ENCODE results near the gene CCM2L.
A peak's percentile ranks its signal among the peaks of the same experiment; 100 is the strongest.

Gene CCM2L

GRCh38 chr20:32050324-32050841, 40.1 kb downstream of the CCM2L start:
- H3K4me3 ChIP-seq (ENCODE audit: control insufficient read depth in 1 of 7, extremely low read depth in 1 of 7, insufficient read depth in 4 of 7, low read depth in 2 of 7, low read length in 6 of 7), result no peak overlapping the region
- peaks cover 9 to 38% (median 25%) of the 10 kb centered on the region in 4 experiments for H3K4me1 ChIP-seq (ENCODE audit: control extremely low read depth in 1 of 4, control insufficient read depth in 4 of 4, insufficient read depth in 4 of 4, low read length in 3 of 4)
- WGBS (ENCODE audit: insufficient coverage), result 100% methylated on average over 2 of the region's 4 CpGs
- H3K27ac ChIP-seq (ENCODE audit: insufficient read depth in 1 of 2, low read depth in 1 of 2, low read length in 2 of 2, poor library complexity in 1 of 2, severe bottlenecking in 2 of 2), result no peak overlapping the region
- ChIA-PET POLR2A (no interaction called here), CTCF (interaction anchor here (0.6 to 1.4 kb wide), 2 partner anchors 41 to 69 kb away, joined by 4 to 7 read pairs; no protein-coding TSS in a partner anchor)
- peaks cover 0 to 7% (median 0%) of the 10 kb centered on the region in 5 experiments for H3K27me3 ChIP-seq (replicated peaks in 2 of 5; ENCODE audit: control insufficient read depth in 4 of 5, insufficient read depth in 5 of 5, low read length in 4 of 5)
- H3K36me3 ChIP-seq (ENCODE audit: control insufficient read depth in 4 of 4, insufficient read depth in 4 of 4, low read length in 3 of 4), result peaks cover 0 to 10% (median 0%) of the 10 kb centered on the region in 4 experiments
- DNase-seq, result peak in 1 of 3 donors; percentile 29
- no peaks in the 10 kb centered on the region for H3K9me3 ChIP-seq (ENCODE audit: control extremely low read depth in 1 of 5, control insufficient read depth in 4 of 5, insufficient read depth in 2 of 5, low read depth in 1 of 5, low read length in 4 of 5)

GRCh38 chr20:32050851-32051556, 40.8 kb downstream of the CCM2L start:
- peak; percentile 67 to 87 (median 85) for DNase-seq
- Histone ChIP-seq H3K36me3 (ENCODE audit: control insufficient read depth in 4 of 4, insufficient read depth in 4 of 4, low read length in 3 of 4) (peaks cover 0 to 10% (median 0%) of the 10 kb centered on the region in 4 experiments), H3K4me3 (ENCODE audit: control insufficient read depth in 1 of 7, extremely low read depth in 1 of 7, insufficient read depth in 4 of 7, low read depth in 2 of 7, low read length in 6 of 7) (peak overlapping the region in 6 of 7 experiments; percentile 3 to 85 (median 78)), H3K4me1 (ENCODE audit: control extremely low read depth in 1 of 4, control insufficient read depth in 4 of 4, insufficient read depth in 4 of 4, low read length in 3 of 4) (peaks cover 9 to 43% (median 25%) of the 10 kb centered on the region in 4 experiments), H3K27me3 (replicated peaks in 2 of 5; ENCODE audit: control insufficient read depth in 4 of 5, insufficient read depth in 5 of 5, low read length in 4 of 5) (peaks cover 0 to 7% (median 0%) of the 10 kb centered on the region in 5 experiments), H3K27ac (ENCODE audit: insufficient read depth in 1 of 2, low read depth in 1 of 2, low read length in 2 of 2, poor library complexity in 1 of 2, severe bottlenecking in 2 of 2) (no peak overlapping the region), H3K9me3 (ENCODE audit: control extremely low read depth in 1 of 5, control insufficient read depth in 4 of 5, insufficient read depth in 2 of 5, low read depth in 1 of 5, low read length in 4 of 5) (no peaks in the 10 kb centered on the region)
- POLR2A ChIA-PET, result interaction anchor here (0.6 kb wide), 1 partner anchor 28 kb away, joined by 3 read pairs; no protein-coding TSS in a partner anchor
- CTCF ChIA-PET, result interaction anchor here (0.6 to 1.4 kb wide), 2 partner anchors 40 to 69 kb away, joined by 4 to 7 read pairs; no protein-coding TSS in a partner anchor
- WGBS (ENCODE audit: insufficient coverage), result 5% methylated on average over 16 of the region's 17 CpGs

- Histone ChIP-seq H3K4me1 (ENCODE audit: control extremely low read depth in 1 of 4, control insufficient read depth in 4 of 4, insufficient read depth in 4 of 4, low read length in 3 of 4) (peaks cover 9 to 47% (median 25%) of the 10 kb centered on the region in 4 experiments), H3K27ac (ENCODE audit: insufficient read depth in 1 of 2, low read depth in 1 of 2, low read length in 2 of 2, poor library complexity in 1 of 2, severe bottlenecking in 2 of 2) (no peak overlapping the region), H3K27me3 (replicated peaks in 2 of 5; ENCODE audit: control insufficient read depth in 4 of 5, insufficient read depth in 5 of 5, low read length in 4 of 5) (peaks cover 0 to 7% (median 0%) of the 10 kb centered on the region in 5 experiments), H3K9me3 (ENCODE audit: control extremely low read depth in 1 of 5, control insufficient read depth in 4 of 5, insufficient read depth in 2 of 5, low read depth in 1 of 5, low read length in 4 of 5) (no peaks in the 10 kb centered on the region), H3K36me3 (ENCODE audit: control insufficient read depth in 4 of 4, insufficient read depth in 4 of 4, low read length in 3 of 4) (peaks cover 0 to 10% (median 0%) of the 10 kb centered on the region in 4 experiments), H3K4me3 (ENCODE audit: control insufficient read depth in 1 of 7, extremely low read depth in 1 of 7, insufficient read depth in 4 of 7, low read depth in 2 of 7, low read length in 6 of 7) (peak overlapping the region; percentile 3 to 85 (median 76))
- ChIA-PET POLR2A (interaction anchor here (0.6 kb wide), 2 partner anchors 10 to 28 kb away, joined by 3 read pairs; no protein-coding TSS in a partner anchor), CTCF (interaction anchor here (0.8 to 1.4 kb wide), 3 partner anchors 16 to 39 kb away, joined by 3 to 7 read pairs (median 4); no protein-coding TSS in a partner anchor)
- 13% methylated on average over 13 of the region's 14 CpGs for WGBS (ENCODE audit: insufficient coverage)
- DNase-seq, result no peak
These were observed 41.5 kb downstream of the CCM2L start for GRCh38 chr20:32051720-32052089.

GRCh38 chr20:32052090-32052777, 42.0 kb downstream of the CCM2L start, which contains the start of gene HCK:
Gene HCK (plus strand): TSS chr20:32052242.
- peaks cover 9 to 51% (median 25%) of the 10 kb centered on the region in 4 experiments for H3K4me1 ChIP-seq (ENCODE audit: control extremely low read depth in 1 of 4, control insufficient read depth in 4 of 4, insufficient read depth in 4 of 4, low read length in 3 of 4)
- peaks cover 0 to 7% (median 0%) of the 10 kb centered on the region in 5 experiments for H3K27me3 ChIP-seq (replicated peaks in 2 of 5; ENCODE audit: control insufficient read depth in 4 of 5, insufficient read depth in 5 of 5, low read length in 4 of 5)
- no peaks in the 10 kb centered on the region for H3K9me3 ChIP-seq (ENCODE audit: control extremely low read depth in 1 of 5, control insufficient read depth in 4 of 5, insufficient read depth in 2 of 5, low read depth in 1 of 5, low read length in 4 of 5)
- no peak within 1 kb of the TSS for H3K27ac ChIP-seq (ENCODE audit: insufficient read depth in 1 of 2, low read depth in 1 of 2, low read length in 2 of 2, poor library complexity in 1 of 2, severe bottlenecking in 2 of 2)
- peak in 2 of 3 donors; percentile 46 to 58 for DNase-seq
- CTCF ChIA-PET, result interaction anchor here (0.8 to 1.2 kb wide), 3 partner anchors 10 to 39 kb away, joined by 3 to 4 read pairs (median 3); no protein-coding TSS in a partner anchor
- POLR2A ChIA-PET, result interaction anchor here (0.6 to 1.0 kb wide), 2 partner anchors 10 kb away, joined by 3 to 6 read pairs; no protein-coding TSS in a partner anchor
- H3K4me3 ChIP-seq (ENCODE audit: control insufficient read depth in 1 of 7, extremely low read depth in 1 of 7, insufficient read depth in 4 of 7, low read depth in 2 of 7, low read length in 6 of 7), result peak within 1 kb of the TSS; percentile 31 to 85 (median 76)
- WGBS (ENCODE audit: insufficient coverage), result under 1% methylated on average over 39 of the region's 58 CpGs
- peaks cover 0 to 10% (median 0%) of the 10 kb centered on the region in 4 experiments for H3K36me3 ChIP-seq (ENCODE audit: control insufficient read depth in 4 of 4, insufficient read depth in 4 of 4, low read length in 3 of 4)

GRCh38 chr20:32052778-32053362, 42.6 kb downstream of the CCM2L start:
- WGBS (ENCODE audit: insufficient coverage), result 8% methylated on average over 12 of the region's 22 CpGs
- H3K36me3 ChIP-seq (ENCODE audit: control insufficient read depth in 4 of 4, insufficient read depth in 4 of 4, low read length in 3 of 4), result peaks cover 0 to 16% (median 0%) of the 10 kb centered on the region in 4 experiments
- CTCF ChIA-PET, result interaction anchor here (1.2 to 1.9 kb wide), 4 partner anchors 10 to 38 kb away, joined by 3 to 6 read pairs (median 4); no protein-coding TSS in a partner anchor
- peak overlapping the region in 6 of 7 experiments; percentile 25 to 85 (median 74) for H3K4me3 ChIP-seq (ENCODE audit: control insufficient read depth in 1 of 7, extremely low read depth in 1 of 7, insufficient read depth in 4 of 7, low read depth in 2 of 7, low read length in 6 of 7)
- H3K27ac ChIP-seq (ENCODE audit: insufficient read depth in 1 of 2, low read depth in 1 of 2, low read length in 2 of 2, poor library complexity in 1 of 2, severe bottlenecking in 2 of 2), result no peak overlapping the region
- no peaks in the 10 kb centered on the region for H3K9me3 ChIP-seq (ENCODE audit: control extremely low read depth in 1 of 5, control insufficient read depth in 4 of 5, insufficient read depth in 2 of 5, low read depth in 1 of 5, low read length in 4 of 5)
- DNase-seq, result peak in 2 of 3 donors; percentile 72
- peaks cover 0 to 7% (median 0%) of the 10 kb centered on the region in 5 experiments for H3K27me3 ChIP-seq (replicated peaks in 2 of 5; ENCODE audit: control insufficient read depth in 4 of 5, insufficient read depth in 5 of 5, low read length in 4 of 5)
- H3K4me1 ChIP-seq (ENCODE audit: control extremely low read depth in 1 of 4, control insufficient read depth in 4 of 4, insufficient read depth in 4 of 4, low read length in 3 of 4), result peaks cover 9 to 57% (median 25%) of the 10 kb centered on the region in 4 experiments
- POLR2A ChIA-PET, result interaction anchor here (1.0 kb wide), 1 partner anchor 10 kb away, joined by 6 read pairs; no protein-coding TSS in a partner anchor

GRCh38 chr20:32053648-32054047, 43.4 kb downstream of the CCM2L start:
- ChIA-PET CTCF (interaction anchor here (1.4 to 1.9 kb wide), 2 partner anchors 9 to 38 kb away, joined by 3 to 6 read pairs; no protein-coding TSS in a partner anchor), POLR2A (interaction anchor here (1.0 kb wide), 1 partner anchor 9 kb away, joined by 3 read pairs; no protein-coding TSS in a partner anchor)
- H3K27ac ChIP-seq (ENCODE audit: insufficient read depth in 1 of 2, low read depth in 1 of 2, low read length in 2 of 2, poor library complexity in 1 of 2, severe bottlenecking in 2 of 2), result no peak overlapping the region
- WGBS (ENCODE audit: insufficient coverage), result 93% methylated on average over 3 of the region's 3 CpGs
- DNase-seq, result no peak
- no peaks in the 10 kb centered on the region for H3K9me3 ChIP-seq (ENCODE audit: control extremely low read depth in 1 of 5, control insufficient read depth in 4 of 5, insufficient read depth in 2 of 5, low read depth in 1 of 5, low read length in 4 of 5)
- peaks cover 0 to 7% (median 0%) of the 10 kb centered on the region in 5 experiments for H3K27me3 ChIP-seq (replicated peaks in 2 of 5; ENCODE audit: control insufficient read depth in 4 of 5, insufficient read depth in 5 of 5, low read length in 4 of 5)
- peaks cover 0 to 17% (median 0%) of the 10 kb centered on the region in 4 experiments for H3K36me3 ChIP-seq (ENCODE audit: control insufficient read depth in 4 of 4, insufficient read depth in 4 of 4, low read length in 3 of 4)
- peaks cover 9 to 59% (median 25%) of the 10 kb centered on the region in 4 experiments for H3K4me1 ChIP-seq (ENCODE audit: control extremely low read depth in 1 of 4, control insufficient read depth in 4 of 4, insufficient read depth in 4 of 4, low read length in 3 of 4)
- no peak overlapping the region for H3K4me3 ChIP-seq (ENCODE audit: control insufficient read depth in 1 of 7, extremely low read depth in 1 of 7, insufficient read depth in 4 of 7, low read depth in 2 of 7, low read length in 6 of 7)

All from common myeloid progenitor, CD34-positive (primary cell).